NCI-H2227 (cell line): ENCODE results near the gene POTEH.
"Not testable (repeated sequence)": the region's sequence is repeated elsewhere in the genome, so short reads cannot be mapped to it uniquely, and the experiment has no call there.

Experiments used
- DNase-seq: peaks from one replicate; lab custom pipeline; 2025; ENCODE audit not compliant: unreplicated experiment; lab: John Stamatoyannopoulos, UW

The POTEH gene

DNA sequence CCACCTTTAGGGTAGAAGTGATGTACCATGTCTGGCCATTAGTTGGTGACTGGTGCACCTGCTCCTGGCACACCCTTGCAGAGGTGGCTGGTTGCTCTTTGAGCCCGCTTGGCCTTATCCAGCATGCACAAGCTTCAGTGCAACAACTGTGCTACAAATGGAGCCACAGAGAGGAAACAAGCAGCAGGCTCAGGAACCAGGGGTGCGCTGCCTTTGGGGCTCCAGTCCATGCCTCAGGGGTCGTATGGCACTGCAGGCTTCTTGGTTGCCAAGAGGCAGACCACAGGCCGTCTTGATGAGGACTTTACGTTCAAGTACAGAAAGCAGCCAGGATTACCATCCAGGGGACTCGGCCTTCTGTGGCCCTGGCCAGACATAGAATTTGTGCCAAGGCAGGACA lies 44.6 kb downstream of the POTEH start:
- not testable (repeated sequence) for DNase-seq

DNA sequence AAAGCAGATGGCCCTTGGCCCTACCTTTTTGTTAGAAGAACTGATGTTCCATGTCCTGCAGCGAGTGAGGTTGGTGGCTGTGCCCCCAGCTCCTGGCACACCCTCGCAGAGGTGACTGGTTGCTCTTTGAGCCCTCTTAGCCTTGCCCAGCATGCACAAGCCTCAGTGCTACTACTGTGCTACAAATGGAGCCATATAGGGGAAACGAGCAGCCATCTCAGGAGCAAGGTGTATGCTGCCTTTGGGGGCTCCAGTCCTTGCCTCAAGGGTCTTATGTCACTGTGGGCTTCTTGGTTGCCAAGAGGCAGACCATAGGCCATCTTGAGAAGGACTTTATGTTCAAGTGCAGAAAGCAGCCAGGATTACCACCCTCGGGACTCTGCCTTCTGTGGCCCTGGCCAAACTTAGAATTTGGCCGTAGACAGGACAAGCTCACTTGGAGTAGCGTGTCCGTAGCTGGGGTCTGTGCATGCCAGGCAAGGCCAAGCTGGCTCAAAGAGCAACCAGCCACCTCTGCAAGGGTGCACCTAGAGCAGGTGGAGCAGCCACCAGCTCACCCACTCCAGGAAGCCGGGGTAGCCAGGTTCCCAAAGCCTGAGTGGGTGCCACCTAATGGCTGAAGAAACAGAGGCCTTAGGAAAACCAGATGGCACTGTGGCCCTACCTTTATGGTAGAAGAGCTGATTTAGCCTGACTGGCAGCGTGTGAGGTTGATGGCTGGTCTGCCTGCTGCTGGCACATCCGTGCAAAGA lies 48.5 kb downstream of the POTEH start:
- not testable (repeated sequence) for DNase-seq

DNA sequence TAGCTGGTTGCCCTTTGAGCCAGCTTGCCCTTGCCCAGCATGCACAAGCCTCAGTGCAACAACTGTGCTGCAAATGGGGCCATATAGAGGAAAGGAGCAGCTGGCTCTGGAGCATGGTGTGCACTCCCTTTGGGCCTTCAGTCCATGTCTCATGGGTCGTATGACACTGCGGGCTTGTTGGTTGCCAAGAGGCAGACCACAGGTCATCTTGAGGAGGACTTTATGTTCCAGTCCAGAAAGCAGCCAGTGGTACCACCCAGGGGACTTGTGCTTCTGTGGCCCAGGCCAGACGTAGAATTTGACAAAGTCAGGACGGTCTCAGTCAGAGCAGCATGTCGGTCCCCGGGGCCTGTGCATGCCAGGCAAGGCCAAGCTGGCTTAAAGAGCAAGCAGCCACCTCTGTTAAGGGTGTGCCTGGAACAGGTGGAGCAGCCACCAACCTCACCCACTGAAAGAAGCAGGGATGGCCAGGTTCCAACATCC lies 49.1 kb downstream of the POTEH start:
- DNase-seq: not testable (repeated sequence)

GRCh38 chr22:15747636-15748323 lies 58.0 kb downstream of the POTEH start:
- DNase-seq: not testable (repeated sequence)

GRCh38 chr22:15749181-15749970 lies 59.5 kb downstream of the POTEH start:
- not testable (repeated sequence) for DNase-seq

DNA sequence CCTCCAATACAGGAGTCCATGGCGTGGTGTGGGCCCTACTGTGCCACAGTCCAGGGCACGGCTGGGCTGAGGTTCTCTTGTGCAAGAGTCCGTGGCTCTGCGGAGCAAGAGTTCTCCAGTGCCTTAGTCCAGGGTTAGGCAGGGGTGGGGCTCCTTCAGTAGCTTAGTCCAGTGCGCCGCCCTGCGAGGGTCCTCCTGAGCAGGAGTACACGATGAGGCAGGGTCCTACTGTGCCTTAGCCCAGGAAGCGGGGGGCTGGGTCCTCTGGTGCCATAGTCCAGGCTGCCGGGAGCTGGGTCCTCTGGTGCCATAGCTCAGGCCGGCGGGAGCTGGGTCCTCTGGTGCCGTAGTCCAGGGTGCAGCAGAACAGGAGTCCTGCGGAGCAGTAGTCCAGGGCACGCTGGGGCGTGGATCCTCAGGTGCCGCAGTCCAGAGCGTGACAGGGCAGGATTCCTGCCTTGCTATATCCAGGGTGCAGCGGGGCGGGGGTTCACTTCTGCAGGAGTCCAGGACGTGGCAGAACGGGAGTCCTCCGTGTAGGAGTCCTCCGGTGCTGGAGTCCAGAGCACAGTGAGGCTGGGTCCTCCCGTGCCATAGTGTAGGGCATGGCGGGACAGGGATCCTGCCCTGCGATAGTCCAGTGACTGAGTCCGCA lies 69.7 kb downstream of the POTEH start:
- DNase-seq: not testable (repeated sequence)

DNA sequence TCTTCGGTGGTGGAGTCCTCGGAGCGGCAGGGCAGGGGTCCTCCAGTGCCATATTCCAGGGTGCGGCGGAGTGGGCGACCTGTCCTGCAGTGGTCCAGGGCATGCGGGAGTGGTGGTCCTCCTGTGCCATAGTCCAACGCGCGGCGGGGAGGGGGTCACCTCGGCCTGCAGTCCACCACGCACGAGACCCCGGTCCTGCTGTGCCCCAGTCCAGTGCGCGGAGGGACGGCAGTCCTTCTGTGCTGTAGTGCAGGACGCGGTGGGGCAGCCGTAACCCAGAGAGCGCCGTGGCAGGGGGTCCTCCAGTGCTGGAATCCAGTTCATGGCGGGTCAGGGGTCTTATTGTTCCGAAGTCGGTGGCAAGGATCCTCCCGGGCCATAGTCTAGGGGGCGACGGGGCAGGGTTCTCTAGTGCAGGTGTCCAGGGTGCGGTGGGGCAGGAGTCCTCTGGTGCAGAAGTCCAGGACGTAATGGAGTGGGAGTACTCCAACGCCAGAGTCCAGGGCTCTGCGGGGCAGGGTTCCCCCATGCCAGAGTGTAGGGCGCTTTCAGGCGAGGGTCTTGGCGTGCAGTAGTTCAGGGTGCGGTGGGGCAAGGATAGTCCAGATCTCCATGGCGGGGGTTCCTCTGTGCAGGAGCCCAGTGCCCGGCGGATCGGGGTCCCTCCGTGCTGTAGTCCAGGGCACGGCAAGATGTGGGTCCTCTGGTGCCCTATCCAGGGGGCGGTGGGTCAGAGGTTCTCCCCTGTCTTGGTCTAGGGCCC lies 70.7 kb downstream of the POTEH start:
- not testable (repeated sequence) for DNase-seq

DNA sequence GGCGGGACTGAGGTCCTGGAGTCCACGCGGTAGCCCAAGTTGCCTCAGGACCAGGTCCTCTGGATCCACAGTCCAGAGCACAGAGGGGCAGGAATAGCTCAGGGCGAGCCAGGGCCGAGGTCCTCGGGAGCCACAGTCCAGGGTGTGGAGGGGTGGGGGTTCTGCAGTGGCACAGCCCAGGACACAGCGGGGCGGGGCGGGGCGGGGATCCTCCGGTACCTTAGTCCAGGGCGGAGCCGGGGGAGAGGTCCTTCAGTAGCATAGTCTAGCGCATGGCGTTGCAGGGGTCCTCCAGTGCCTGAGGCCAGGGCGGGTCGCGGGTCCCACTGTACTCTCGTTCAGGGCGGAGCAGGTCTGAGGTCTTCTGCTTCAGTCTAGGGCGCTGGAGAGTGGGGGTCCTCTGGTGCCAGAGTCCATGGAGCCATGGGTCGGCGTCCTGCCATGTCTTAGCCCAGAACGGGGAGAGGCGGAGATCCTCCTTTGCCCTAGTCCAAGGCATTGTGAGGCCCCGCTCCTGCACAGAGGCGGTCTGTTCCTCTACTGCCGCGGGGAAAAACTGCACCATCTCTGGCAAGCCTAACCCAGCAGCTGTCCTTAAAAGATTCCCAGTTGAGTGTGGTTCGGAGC lies 71.4 kb downstream of the POTEH start:
- not testable (repeated sequence) for DNase-seq

- DNase-seq: not testable (repeated sequence)
These were observed 73.7 kb downstream of the POTEH start for GRCh38 chr22:15763559-15763958.
